GM19438 (cell line): ENCODE data around the gene LGMN.
"Not testable (repeated sequence)": the region's sequence is repeated elsewhere in the genome, so short reads cannot be mapped to it uniquely, and the experiment has no call there.

Experiments
- ATAC-seq: cut with Tn5 transposase; IDR thresholded peaks from one replicate; pipeline ENCODE4 v1.9.1; 2021; ENCODE audit warnings: low read depth; ENCODE audit not compliant: unreplicated experiment

The LGMN gene

GRCh38 chr14:92680330-92680729 lies 68.1 kb downstream of the LGMN start:
- not testable (repeated sequence) for ATAC-seq

GRCh38 chr14:92679246-92679645 lies 69.2 kb downstream of the LGMN start:
- no peak for ATAC-seq

- ATAC-seq, result no peak
These were observed 69.7 kb downstream of the LGMN start for GRCh38 chr14:92678766-92679165.

GRCh38 chr14:92677955-92678354 lies 70.5 kb downstream of the LGMN start:
- no peak for ATAC-seq

- peak; percentile 67 for ATAC-seq
These were observed 71.2 kb downstream of the LGMN start for GRCh38 chr14:92677087-92677668.

- ATAC-seq, result no peak
These were observed 71.9 kb downstream of the LGMN start for GRCh38 chr14:92676403-92677086.

- no peak for ATAC-seq
These were observed 72.5 kb downstream of the LGMN start for GRCh38 chr14:92675976-92676375.

GRCh38 chr14:92675421-92675820 lies 73.0 kb downstream of the LGMN start:
- ATAC-seq, result no peak

- no peak for ATAC-seq
These were observed 74.8 kb downstream of the LGMN start for GRCh38 chr14:92673601-92674150.

GRCh38 chr14:92670643-92671366 lies 77.6 kb downstream of the LGMN start:
- ATAC-seq, result no peak

GRCh38 chr14:92670160-92670559 lies 78.3 kb downstream of the LGMN start:
- ATAC-seq, result no peak

GRCh38 chr14:92668276-92668973 lies 80.0 kb downstream of the LGMN start:
- no peak for ATAC-seq

GRCh38 chr14:92666251-92666650 lies 82.2 kb downstream of the LGMN start:
- ATAC-seq, result no peak

- no peak for ATAC-seq
These were observed 82.7 kb downstream of the LGMN start for GRCh38 chr14:92665661-92666110.

- no peak for ATAC-seq
These were observed 85.4 kb downstream of the LGMN start for GRCh38 chr14:92663049-92663448.

- ATAC-seq, result no peak
These were observed 87.9 kb downstream of the LGMN start for GRCh38 chr14:92660571-92660970.

- no peak for ATAC-seq
These were observed 88.5 kb downstream of the LGMN start for GRCh38 chr14:92659765-92660561.

GRCh38 chr14:92658684-92659083 lies 89.7 kb downstream of the LGMN start:
- no peak for ATAC-seq

- no peak for ATAC-seq
These were observed 90.3 kb downstream of the LGMN start for GRCh38 chr14:92658160-92658559.
